HPDE6-E6E7 (cell line): ENCODE data around the gene ARPC5.

ENCODE experiments used
- DNase-seq: peaks from one replicate; pipeline ENCODE4 v3.0.0; 2011; ENCODE audit warnings: missing footprints; ENCODE audit errors: extremely low spot score

Gene ARPC5

GRCh38 chr1:183611021-183611420, 24.6 kb downstream of the ARPC5 start:
- no peak for DNase-seq

DNA sequence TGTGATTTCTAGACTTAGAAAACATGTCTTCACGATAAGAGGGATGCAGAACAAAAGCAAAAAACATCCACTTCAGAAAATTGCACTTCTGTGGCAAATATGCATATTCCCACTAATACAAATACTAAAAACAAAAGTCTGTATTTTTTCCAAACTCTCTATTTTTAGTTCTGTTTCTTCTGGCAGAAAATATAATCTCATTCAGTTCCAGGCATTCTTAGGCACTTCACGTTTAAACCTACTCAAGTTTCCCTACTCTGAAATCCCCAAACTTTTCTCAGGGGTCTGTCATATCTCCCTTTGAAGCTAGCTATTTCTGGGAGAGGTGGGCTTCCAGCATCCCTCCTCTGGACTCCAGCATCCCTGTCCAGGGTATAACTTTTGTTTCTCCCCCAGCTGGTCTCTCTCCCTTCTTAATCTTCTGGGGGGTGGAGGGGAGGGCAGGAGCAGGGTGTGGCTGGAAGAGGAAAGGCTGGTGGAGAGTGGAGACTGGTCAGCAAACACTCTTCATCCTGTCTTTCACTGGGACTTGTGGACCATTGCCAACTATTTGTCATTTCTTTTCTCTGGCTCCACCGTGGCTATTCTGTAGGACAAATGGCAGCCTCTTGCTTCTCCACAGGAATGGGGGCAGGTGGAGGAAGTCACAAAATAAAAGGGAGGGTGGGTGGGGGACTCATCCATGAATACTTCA, 25.7 kb downstream of the ARPC5 start:
- no peak for DNase-seq

DNA sequence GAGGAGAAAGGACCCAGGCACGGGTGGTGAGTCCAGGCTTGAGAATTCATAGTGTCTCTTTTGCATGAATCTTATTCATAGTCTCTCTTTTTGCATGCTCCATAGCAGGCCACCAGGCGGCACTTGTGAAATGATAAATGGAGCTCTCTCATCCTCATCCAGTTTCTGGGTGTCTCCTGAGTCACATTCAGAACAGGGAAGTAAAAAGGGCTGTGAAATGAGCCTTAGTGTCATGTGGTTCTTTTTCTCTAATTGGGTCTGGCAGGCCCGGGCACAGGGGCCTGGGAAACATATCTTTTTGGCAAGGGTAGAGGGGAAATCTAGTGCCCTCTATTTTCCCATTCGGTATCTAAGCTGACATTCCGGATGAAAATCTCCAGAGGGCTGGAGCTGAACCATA, 26.3 kb downstream of the ARPC5 start:
- DNase-seq: peak; percentile 63

- DNase-seq: no peak
Measured at GRCh38 chr1:183607322-183607980, 28.1 kb downstream of the ARPC5 start.

DNA sequence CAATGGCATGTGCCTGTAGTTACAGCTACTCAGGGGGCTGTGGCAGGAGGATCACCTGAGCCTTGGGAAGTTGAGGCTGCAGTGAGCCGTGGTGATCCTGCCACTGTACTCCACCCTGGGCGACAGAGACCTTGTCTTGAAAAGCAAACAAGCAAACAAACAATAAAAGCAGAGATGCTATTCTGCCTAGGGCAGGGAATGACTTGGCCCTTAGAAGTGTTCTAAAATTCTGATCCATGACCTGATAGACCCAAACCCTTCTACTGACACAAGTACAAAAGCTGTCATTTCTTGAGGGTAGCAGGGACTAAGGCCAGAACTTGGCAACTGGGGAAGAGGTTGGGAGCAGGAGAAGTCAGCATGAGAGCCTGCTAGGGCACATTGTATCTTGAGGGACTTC, 29.7 kb downstream of the ARPC5 start:
- no peak for DNase-seq

DNA sequence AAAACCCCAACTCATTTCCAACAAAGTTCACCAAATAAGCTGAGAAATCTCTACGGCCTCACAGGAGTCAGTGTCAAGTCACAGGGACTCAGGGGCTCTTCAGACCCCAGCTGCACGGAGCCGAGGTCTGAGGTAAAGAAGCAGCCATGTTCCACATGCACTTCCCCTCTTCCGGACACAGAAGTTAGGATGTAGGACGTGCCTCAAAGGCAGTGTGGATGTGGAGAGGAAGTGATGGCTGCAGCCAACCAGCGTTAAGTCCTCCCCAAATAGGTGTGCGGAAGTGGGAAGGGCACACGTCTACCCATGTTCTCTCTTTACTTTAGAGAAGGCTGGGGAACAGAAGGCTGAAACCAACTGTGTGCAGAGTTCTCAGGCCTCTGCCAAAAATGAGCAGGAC, 30.8 kb downstream of the ARPC5 start:
- no peak for DNase-seq

GRCh38 chr1:183604038-183604808, 31.4 kb downstream of the ARPC5 start:
- no peak for DNase-seq

DNA sequence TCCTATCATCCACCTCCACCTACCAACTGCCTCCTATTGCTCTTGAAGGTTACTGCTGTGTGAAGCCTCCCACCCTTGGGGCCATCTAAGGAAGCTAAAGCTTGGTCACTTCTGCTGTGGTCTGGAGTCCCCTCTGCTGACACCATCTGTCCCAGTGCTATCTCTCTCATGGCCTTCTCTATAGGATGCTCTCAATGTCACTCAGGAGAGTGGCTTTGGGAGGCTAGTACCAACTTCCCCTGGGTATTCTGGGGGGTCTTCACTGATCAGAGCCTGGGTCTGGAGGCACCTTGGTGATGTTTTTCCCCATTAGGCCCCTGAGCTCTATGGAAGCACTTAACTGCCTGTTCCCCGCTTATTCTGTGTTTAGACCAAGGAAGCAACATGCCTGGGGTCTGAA, 33.1 kb downstream of the ARPC5 start:
- DNase-seq: no peak

DNA sequence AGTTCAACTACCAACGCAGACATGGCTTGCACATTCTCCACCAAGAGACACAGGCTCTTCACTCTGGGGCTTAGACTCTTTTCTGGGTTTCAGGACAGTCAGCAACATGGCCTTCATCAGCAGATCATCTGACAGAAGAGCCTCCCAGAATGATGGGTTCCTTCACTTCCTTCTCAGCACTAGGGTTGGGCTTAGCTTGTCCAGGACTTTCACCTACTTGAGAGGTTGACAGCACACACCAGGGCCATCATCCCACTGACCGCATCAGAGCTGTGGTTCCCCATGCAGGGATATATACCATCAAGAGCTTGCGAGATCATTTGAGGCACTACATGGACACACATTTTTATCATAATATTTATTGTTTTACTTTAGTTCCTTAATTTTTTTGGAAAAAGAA, 34.9 kb downstream of the ARPC5 start:
- no peak for DNase-seq

- DNase-seq: no peak
Measured at GRCh38 chr1:183600136-183600535, 35.4 kb downstream of the ARPC5 start.

GRCh38 chr1:183598386-183598785, 37.2 kb downstream of the ARPC5 start:
- DNase-seq: no peak

GRCh38 chr1:183597656-183598347, 37.8 kb downstream of the ARPC5 start:
- DNase-seq: no peak

- no peak for DNase-seq
Measured at GRCh38 chr1:183596500-183596899, 39.1 kb downstream of the ARPC5 start.

- DNase-seq: no peak
Measured at GRCh38 chr1:183595537-183595936, 40.0 kb downstream of the ARPC5 start.

GRCh38 chr1:183593356-183593755, 42.2 kb downstream of the ARPC5 start:
- no peak for DNase-seq

GRCh38 chr1:183592733-183593132, 42.9 kb downstream of the ARPC5 start:
- no peak for DNase-seq

DNA sequence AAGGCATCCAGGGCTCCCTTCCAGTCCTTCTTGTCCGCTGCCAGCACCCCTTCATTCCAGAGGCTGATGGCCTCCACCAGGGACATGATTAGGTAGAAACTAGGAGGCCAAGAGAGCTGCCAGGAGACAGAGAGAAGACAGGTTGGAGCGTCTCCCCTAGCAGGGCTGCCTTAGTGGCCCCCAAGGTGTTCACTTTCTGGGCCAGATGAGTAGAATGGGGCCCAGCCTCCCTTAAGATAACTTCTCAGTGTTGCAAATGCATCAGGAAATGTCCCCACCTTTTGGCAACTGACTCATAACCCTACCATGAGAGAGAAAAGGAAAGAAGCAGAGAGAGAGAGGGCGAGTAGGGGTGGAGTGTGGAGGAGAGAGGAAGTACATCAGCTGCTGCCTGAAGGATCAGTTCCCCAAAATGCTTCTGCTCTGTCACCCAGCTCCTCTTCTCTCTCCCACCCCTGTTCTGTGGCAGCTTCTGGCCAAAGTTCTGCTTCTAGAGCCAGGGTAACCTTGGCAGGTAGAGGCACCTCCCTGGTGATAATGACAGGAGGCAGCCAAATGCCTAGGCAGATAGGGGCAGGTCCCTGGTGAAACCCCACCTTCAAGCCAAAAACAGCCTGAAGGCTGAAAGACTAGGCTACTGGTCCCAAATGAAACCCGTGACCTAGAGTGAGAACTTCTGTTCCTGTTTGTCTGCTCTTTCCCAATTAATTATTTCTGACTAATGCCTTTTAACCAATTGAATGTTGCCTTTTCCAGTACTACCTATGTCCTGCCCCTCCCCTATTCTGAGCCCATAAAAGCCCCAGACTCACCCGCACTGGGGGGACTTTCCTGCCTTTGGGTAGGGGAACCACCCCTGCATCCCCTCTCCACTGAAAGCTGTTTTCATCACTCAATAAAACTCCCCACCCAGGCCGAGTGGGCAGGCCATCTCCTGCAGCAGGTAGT, 45.1 kb downstream of the ARPC5 start, which contains the start of gene NCF2:
Gene NCF2, minus strand, starts transcription at position 216 of the 948 bp plus-strand sequence. Its CDS starts 130 bp downstream, at position 86.
- peak; percentile 35 for DNase-seq

DNA sequence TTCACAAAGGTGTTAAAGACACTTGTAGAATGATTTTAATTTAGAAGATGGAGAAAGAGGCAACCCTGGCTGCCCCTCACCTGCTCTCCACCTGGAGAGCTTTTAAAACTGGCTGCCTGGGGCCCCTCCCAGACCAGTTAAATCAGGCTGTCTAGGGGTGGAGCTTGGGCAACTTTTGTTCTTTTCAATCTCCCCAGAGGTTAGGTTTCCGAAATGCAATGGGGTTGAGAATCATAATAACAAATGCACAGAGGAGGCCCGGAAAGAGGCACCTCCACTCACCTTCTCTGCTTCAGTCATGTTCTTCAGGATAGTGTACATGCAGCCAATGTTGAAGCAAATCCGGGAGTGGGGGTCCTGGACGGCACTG, 45.7 kb downstream of the ARPC5 start:
- DNase-seq: no peak

- no peak for DNase-seq
Measured at GRCh38 chr1:183589384-183589783, 46.2 kb downstream of the ARPC5 start.

DNA sequence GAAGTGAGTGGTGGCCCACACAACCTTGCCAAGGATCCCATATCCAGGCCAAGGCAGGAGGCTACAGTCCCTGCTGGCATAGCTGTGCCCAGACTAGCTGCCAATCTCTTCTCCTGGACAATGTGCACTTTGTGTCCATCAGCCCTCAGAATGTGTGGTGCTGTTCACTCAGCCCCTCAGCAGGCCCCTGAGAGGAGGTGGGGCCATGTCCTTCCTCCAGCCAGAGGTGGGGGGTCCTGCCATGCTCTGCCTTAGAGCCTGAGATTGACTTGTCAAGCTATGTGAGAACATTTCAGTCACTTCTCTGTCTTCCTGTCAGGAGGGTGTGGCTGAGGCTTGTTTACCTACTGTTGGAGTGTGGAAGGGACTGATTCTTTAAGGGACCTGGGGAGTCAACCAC, 46.8 kb downstream of the ARPC5 start:
- DNase-seq: no peak

DNA sequence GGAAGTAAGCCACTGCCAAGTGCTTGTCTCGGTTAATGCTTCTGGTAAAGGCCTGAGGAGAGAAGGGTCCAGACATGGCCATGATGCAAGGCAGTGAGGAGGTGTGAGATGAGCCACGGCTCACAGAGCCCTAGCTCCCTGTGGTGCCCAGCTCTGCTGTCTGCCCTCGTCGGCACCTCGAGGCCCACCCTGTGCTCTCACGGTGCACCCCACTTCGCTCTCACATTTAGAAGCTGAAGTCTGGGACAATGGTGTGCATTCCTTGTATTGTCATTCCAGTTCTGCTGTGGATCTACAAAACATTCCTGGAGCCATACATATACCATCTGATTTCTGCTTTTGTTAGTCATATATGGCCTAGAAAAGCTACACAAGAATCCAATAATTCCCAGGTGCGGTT, 48.7 kb downstream of the ARPC5 start:
- no peak for DNase-seq
